LNCAP (cell line): Measurements from ENCODE around the gene RBFOX1.

Source experiments
- TF ChIP-seq, protein P1 (sequence below): fragments of 450-650 bp; IDR thresholded peaks from 2 replicates; pipeline ENCODE4 v1.5.1; 2017; ENCODE audit warnings: mild to moderate bottlenecking

Gene RBFOX1

DNA sequence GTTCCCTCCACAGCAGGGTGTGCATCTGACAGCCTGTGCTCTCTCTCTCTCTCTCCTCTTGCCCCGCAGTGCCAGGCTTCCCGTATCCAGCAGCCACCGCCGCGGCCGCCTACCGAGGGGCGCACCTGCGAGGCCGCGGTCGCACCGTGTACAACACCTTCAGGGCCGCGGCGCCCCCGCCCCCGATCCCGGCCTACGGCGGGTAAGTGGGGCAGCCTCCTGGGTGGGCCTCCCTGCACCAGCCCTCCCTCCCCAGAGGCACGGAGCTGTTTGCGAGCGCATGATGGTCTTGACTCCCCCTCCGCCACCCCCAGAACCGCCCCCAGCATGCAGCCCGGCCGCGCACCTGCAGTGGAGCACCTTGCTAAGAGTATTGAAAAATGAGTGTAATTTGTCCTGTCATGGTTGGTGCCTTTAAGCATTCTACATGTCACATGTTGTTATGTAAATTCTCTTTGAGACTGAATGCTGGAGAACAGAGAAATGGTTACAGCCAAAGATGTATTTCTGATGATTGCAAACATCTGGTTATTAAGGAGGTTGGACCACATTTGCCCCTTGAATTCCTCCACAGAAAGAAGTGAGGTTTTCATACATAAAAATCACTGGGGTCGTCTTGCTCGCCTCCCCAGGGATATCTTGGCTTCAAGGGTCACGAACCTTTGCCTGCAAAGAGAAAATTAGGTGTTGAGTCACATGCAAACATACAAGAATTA, 321.3 kb downstream of the RBFOX1 start:
- TF ChIP-seq, protein P1, sequence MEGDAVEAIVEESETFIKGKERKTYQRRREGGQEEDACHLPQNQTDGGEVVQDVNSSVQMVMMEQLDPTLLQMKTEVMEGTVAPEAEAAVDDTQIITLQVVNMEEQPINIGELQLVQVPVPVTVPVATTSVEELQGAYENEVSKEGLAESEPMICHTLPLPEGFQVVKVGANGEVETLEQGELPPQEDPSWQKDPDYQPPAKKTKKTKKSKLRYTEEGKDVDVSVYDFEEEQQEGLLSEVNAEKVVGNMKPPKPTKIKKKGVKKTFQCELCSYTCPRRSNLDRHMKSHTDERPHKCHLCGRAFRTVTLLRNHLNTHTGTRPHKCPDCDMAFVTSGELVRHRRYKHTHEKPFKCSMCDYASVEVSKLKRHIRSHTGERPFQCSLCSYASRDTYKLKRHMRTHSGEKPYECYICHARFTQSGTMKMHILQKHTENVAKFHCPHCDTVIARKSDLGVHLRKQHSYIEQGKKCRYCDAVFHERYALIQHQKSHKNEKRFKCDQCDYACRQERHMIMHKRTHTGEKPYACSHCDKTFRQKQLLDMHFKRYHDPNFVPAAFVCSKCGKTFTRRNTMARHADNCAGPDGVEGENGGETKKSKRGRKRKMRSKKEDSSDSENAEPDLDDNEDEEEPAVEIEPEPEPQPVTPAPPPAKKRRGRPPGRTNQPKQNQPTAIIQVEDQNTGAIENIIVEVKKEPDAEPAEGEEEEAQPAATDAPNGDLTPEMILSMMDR: no peak

DNA sequence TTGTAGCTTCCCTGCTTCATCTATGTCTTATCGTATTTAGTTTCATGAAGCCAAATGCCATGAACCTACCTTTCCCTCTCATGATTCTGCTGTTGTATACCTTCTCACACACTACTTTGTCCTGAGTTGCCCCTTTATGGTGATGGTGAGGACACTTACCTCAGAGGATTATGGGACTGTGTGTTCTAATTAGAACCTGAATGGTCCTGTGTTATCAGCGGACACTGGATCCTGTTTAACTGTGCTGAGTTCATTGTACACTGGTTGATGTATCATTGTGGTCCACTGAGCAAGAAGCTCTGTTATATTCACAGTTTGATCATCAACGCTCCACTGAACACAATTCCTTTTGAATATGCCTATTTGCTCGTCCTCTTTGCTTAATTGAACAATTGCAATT, 343.0 kb downstream of the RBFOX1 start:
- TF ChIP-seq, protein P1: no peak

DNA sequence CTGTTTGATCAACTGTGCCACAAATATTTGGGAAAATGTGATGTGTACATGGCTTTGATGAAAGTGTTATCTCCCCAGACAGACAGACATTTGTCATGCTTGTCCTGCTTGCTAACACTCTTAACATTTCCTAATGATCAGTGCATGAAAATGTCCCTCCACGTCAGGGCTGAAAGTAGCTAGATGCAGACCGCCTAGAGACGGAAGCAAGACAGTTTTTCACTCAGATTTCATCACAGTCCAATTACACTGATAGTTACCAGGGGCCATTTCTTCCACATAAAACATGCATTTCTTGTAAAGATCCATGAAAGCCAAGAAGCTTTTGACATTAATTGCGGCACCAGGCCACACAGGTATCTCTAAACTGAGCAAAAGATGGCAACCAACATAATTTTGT, 347.7 kb downstream of the RBFOX1 start:
- TF ChIP-seq, protein P1: no peak

DNA sequence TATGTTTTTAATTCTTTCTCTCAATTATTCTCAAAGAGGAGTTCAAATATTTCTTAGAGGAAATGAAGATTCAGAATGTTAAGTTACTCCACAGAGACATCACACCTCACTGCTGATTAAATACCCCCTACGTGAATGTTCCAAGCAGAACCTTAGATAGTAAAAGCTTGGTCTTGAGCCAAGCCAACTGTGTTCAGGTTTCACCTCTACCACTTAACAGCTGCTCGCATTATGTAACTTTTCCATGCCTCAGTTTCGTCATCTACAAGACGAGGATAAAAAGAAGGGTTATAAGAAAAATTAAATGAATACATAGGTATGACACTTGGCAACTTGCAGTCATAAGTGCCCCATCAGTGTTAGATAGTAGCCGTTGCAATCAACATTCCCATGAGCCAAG, 356.2 kb downstream of the RBFOX1 start:
- TF ChIP-seq, protein P1: no peak

DNA sequence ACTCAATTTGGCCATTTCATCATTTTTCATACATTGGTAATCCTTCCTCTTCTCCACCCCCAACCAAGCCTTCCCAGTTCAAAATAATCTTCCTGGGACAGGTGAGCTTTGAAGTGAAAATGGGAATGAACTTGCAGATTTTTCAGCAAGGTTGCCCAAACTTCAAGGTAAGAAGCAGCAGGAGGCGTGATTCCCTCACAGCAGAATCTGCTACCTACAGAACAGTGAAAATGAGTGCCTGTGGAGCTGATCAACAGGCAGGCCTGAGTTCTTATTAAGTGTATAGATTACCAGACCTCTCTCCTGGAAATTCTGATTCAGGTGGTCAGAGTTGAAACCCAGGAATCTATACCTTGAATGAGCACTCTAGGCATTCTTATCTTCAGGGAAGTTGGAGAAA, 356.6 kb downstream of the RBFOX1 start:
- TF ChIP-seq, protein P1: no peak

DNA sequence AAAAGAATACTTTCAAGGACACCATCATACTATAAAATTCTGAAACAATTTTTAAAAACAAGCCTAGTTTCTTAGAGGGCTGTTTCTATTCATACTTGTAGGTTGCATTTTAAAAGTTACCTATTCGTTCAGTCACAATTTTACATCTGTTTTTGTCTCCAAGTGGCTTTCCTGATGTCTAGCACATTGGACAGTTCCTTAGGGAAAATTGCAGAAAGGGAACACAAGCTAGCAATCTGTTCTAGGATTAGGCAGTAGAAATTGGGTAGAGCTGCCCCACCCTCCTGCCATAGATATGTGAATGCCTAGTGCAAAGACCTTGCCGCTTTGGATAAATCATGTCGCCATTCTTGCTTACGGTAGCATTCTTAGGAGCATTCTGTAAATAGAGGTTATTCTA, 358.9 kb downstream of the RBFOX1 start:
- TF ChIP-seq, protein P1: no peak

DNA sequence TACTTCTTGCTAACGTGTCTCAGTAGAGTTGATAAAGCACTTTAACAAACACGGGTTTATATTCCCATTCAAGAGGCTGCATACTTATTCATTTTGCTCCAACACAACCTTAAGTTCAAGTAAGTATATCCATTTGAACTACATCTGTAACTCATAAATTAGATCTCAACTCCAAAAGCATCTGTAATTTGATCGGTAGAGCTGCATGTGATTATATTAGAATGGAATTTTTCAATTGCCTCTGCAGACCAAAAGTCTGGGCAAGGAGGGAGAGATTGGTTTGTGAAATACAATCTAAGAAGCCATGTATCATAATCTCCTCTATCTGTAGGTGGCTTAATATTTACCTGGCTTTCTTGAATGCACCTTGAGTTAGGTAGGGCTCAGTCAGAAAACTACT, 371.0 kb downstream of the RBFOX1 start:
- TF ChIP-seq, protein P1: no peak

DNA sequence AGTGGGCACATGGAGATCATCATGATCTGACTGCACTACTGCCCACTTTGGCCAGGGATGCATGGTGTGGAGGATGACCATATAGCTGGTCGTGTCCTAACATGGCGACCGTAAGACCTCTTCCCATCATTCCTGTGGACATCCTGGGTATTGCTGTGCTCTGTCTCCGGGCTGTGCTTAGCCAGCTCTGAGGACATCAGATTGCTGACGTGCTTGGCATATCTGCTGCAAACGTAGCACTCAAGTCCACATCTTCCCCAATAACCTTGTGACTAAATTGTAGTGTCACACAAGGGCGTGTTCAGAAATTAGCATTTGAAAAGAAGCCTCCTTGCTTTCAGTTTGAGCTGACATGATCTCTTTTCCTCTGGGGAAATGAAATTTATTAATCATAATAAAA, 373.2 kb downstream of the RBFOX1 start:
- TF ChIP-seq, protein P1: no peak
